ENCODE measurements around the gene RNF150. TPM values are rescaled to one million over a fixed set of nuclear protein-coding genes. Genes with fewer than 3 reads are reported as not detected.

The RNF150 gene
- total RNA-seq, 4 donors from 2014 or later: 13.1 to 24.3 (median 15.7) TPM

- WGBS, 2 donors: 82 to 86% methylated on average over 4 of the region's 4 CpGs
- no peak for DNase-seq (ENCODE audit: low spot score in 2 of 2)
- H3K27me3 ChIP-seq: no peaks in the 10 kb centered on the region
- no peaks in the 10 kb centered on the region for H3K9me3 ChIP-seq
- H3K4me3 ChIP-seq: no peak overlapping the region
- H3K36me3 ChIP-seq: no peaks in the 10 kb centered on the region
- H3K4me1 ChIP-seq: peaks cover 0 to 5% (median 0%) of the 10 kb centered on the region in 4 donors
- H3K27ac ChIP-seq: no peak overlapping the region
- TF ChIP-seq POLR2A (IDR thresholded peaks at IDR 0.05): no peak
- TF ChIP-seq EP300 (IDR thresholded peaks at IDR 0.05): no peak
- no peak for TF ChIP-seq CTCF (IDR thresholded peaks at IDR 0.05)
These were observed 22.3 kb upstream of the RNF150 start for GRCh38 chr4:141155586-141155985.

- WGBS, 2 donors: 73 to 88% methylated on average over 3 of the region's 3 CpGs
- Histone ChIP-seq H3K27me3 (no peaks in the 10 kb centered on the region), H3K4me1 (peaks cover 0 to 5% (median 0%) of the 10 kb centered on the region in 4 donors), H3K4me3 (no peak overlapping the region), H3K27ac (peak overlapping the region in 1 of 4 donors; percentile 38), H3K9me3 (no peaks in the 10 kb centered on the region), H3K36me3 (no peaks in the 10 kb centered on the region)
- TF ChIP-seq EP300 (IDR thresholded peaks at IDR 0.05) (no peak), CTCF (IDR thresholded peaks at IDR 0.05) (no peak), POLR2A (IDR thresholded peaks at IDR 0.05) (no peak)
- DNase-seq (ENCODE audit: low spot score in 2 of 2): no peak
These were observed 21.5 kb upstream of the RNF150 start for GRCh38 chr4:141154725-141155124.

- no peak for TF ChIP-seq CTCF (IDR thresholded peaks at IDR 0.05)
- peak in 1 of 2 donors; percentile 54 for TF ChIP-seq EP300 (IDR thresholded peaks at IDR 0.05)
- TF ChIP-seq POLR2A (IDR thresholded peaks at IDR 0.05): no peak
- no peaks in the 10 kb centered on the region for H3K36me3 ChIP-seq
- peak overlapping the region in 1 of 4 donors; percentile 38 for H3K27ac ChIP-seq
- H3K27me3 ChIP-seq: no peaks in the 10 kb centered on the region
- WGBS, 2 donors: 42 to 49% methylated on average over 4 of the region's 4 CpGs
- peaks cover 0 to 3% (median 0%) of the 10 kb centered on the region in 4 donors for H3K4me1 ChIP-seq
- no peak overlapping the region for H3K4me3 ChIP-seq
- peak in 1 of 2 donors; percentile 23 for DNase-seq (ENCODE audit: low spot score in 2 of 2)
- no peaks in the 10 kb centered on the region for H3K9me3 ChIP-seq
These were observed 20.7 kb upstream of the RNF150 start for GRCh38 chr4:141153751-141154510.

GRCh38 chr4:141144207-141144606 lies 10.9 kb upstream of the RNF150 start:
- no peak for TF ChIP-seq EP300 (IDR thresholded peaks at IDR 0.05)
- no peak for TF ChIP-seq POLR2A (IDR thresholded peaks at IDR 0.05)
- TF ChIP-seq CTCF (IDR thresholded peaks at IDR 0.05): no peak
- no peaks in the 10 kb centered on the region for H3K36me3 ChIP-seq
- peaks cover 0 to 4% (median 0%) of the 10 kb centered on the region in 4 donors for H3K4me1 ChIP-seq
- H3K27me3 ChIP-seq: no peaks in the 10 kb centered on the region
- H3K27ac ChIP-seq: no peak overlapping the region
- DNase-seq (ENCODE audit: low spot score in 2 of 2): no peak
- WGBS, 2 donors: 94 to 96% methylated on average over 2 of the region's 2 CpGs
- no peak overlapping the region for H3K4me3 ChIP-seq
- H3K9me3 ChIP-seq: no peaks in the 10 kb centered on the region

GRCh38 chr4:141142423-141142822 lies 9.2 kb upstream of the RNF150 start:
- H3K36me3 ChIP-seq: no peaks in the 10 kb centered on the region
- H3K4me1 ChIP-seq: peaks cover 0 to 4% (median 0%) of the 10 kb centered on the region in 4 donors
- TF ChIP-seq POLR2A (IDR thresholded peaks at IDR 0.05): no peak
- TF ChIP-seq EP300 (IDR thresholded peaks at IDR 0.05): no peak
- TF ChIP-seq CTCF (IDR thresholded peaks at IDR 0.05): no peak
- no peak overlapping the region for H3K27ac ChIP-seq
- H3K9me3 ChIP-seq: no peaks in the 10 kb centered on the region
- H3K27me3 ChIP-seq: no peaks in the 10 kb centered on the region
- 68 to 80% methylated on average over 7 of the region's 7 CpGs for WGBS, 2 donors
- DNase-seq (ENCODE audit: low spot score in 2 of 2): no peak
- no peak overlapping the region for H3K4me3 ChIP-seq

Measured in tibial nerve (tissue), 4 donors.